GM19025 (cell line): ENCODE results near the gene EED.

Source experiments
- ATAC-seq: cut with Tn5 transposase; IDR thresholded peaks from one replicate; pipeline ENCODE4 v1.9.1; 2021; ENCODE audit warnings: mild to moderate bottlenecking, low read depth, moderate library complexity; ENCODE audit not compliant: unreplicated experiment

The EED gene

DNA sequence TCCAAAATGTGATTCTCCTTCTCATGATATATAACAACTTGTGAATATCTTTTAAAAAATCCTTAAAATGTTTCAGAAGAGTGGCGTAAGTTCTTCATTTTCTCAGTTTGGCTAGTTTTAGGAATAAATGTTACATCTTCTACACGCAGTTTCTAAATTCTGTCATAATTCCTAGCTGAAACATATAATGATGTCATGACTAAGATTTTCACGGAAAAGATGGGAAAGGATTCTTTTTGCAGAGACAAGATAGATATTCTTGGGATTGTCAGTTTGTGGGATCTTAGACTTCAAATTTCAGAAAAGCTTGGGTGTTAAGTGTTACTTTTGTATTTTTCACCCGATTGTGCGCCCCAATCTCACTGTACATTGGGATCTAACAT lies 1.7 kb downstream of the EED start:
- ATAC-seq: no peak

DNA sequence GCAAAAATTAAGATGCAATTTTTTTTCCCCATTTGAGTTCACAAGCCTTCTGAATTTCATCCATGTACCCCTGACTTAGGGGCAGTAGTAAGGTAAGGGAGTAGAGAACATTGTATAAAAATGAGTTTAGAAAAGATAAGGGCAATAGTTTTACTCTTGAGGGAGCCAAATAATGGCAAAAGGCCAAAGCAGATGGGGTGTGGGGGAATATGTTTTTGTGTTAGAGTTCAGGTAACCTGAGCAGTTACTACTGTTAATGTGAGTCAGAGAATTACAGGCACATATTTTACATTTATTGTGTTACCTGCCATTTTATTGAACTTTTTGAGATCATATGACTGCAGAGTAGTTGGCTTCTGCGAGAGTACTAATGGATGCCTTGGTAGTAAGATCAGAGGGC lies 3.1 kb downstream of the EED start:
- no peak for ATAC-seq

DNA sequence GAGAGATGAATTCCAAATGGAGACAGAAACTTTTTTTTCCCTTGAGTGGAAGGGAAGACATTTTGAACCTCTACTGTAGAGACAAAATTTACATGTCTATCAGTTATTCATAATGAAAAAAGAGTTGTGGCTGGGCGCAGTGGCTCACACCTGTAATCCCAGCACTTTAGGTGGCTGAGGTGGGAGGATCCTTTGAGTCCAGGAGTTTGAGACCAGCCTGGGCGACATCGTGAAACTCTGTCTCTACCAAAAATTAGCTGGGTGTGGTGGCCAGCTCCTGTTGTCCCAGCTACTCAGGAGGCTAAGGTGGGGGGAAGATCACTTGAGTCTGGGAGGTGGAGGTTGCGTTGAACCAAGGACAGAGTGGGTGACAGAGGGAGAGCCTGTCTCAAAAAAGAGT lies 4.1 kb downstream of the EED start:
- ATAC-seq: no peak

DNA sequence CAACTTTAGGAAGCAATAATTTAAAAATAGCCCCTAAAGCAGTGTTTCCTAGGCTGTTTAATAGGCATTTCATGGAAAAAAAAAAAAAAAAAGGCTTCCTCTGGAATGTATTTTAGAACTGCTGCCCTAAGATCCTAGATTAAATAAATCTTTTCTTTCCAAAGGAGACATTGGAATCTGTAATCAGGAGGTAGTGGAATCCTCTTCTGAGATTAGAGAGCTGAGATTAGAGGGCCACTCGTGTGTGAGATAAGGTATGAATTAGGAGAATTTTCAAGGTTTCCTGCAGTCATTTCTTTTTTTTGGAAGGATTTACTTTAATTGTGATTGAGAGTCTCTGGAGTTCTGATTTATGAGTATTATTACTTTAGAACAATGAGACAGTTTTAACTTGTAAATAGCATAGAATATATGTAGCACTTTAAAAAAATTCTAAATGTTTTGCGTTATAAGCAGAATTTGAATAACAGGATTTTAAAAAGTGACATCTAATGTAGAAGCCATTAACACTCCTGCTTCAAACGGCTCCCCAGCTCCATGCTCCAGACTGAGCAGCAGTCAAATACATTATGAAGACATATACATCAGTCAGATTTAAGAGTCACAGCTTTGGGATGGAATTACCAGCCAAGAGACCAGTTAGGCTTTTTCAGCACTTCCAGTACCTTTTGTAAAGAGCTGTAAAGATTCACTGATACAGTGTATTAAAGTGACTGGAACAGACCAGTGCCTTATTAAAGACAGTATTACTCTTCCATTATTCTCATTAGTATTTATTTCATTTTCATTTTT lies 5.0 kb downstream of the EED start:
- ATAC-seq: no peak

DNA sequence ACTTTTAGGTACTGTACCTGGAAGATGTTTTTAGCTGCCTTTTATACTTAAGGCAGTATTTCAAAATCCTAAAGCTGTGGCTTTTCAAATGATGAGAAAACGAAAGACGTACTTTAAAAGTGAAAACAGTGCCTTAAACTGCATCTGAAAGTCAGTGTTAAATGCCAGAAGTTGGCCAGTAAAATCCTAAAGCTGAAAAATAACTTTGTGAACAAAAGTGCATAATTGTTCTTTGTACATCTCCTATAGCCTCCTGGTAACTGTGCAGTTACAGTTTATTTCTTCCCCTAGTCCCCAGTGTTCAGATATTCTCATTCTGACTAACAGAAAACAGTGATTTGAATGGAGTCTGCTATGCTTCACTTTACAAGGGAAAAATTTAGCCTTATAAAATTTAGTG lies 6.8 kb downstream of the EED start:
- ATAC-seq: no peak

DNA sequence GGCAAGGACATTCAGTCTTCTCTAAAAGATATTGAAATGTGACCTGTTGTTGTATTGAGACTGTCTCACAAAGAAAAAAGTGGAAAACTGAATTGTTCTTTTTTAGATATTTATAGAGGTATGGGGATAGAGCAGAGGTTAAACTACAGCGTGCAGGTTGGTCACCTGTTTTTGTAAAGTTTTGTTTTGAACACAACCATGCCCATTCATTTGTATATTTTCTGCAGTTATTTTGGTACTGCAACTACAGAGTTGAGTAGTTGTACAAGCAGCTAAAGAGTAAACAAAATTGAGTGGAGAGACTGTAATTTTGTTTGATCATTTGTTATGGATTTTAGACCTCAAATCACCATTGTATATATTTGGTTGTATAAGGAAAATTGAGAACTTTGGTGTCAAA lies 11.3 kb downstream of the EED start:
- ATAC-seq: peak; percentile 89

DNA sequence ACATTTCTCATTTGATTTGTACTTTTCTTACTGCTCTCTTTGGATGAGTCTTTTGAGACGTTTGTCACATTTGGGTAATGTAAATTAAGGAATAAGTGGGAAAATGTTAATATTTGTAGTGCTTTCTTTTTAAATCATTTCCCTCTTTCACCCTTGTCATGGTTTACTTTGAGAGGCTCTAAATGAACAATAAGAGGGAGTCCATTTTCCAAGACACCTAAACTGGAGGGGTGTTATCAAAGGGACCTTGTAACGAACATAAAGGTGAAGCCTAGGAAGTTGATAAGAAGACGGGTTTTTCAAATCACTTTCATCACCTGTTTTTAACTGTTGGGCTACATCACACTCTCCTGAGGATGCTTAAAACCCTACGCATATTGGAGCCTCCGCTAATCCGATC lies 12.1 kb downstream of the EED start:
- ATAC-seq: no peak

DNA sequence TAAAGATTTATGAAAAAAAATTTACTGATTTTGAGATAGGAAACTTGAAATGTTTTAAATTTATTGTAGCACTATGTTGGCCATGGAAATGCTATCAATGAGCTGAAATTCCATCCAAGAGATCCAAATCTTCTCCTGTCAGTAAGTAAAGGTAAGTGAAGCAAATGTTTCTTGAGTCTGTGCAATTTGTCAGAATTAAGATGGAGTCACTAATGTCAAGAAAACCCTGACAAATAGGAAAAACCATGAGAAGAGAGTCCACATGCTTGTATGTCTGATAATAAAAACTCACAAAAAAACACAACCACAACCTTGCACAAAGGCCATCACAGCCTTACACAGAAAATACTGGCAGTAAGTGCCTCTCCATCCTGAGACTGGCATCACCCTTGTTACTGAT lies 12.9 kb downstream of the EED start:
- ATAC-seq: no peak

DNA sequence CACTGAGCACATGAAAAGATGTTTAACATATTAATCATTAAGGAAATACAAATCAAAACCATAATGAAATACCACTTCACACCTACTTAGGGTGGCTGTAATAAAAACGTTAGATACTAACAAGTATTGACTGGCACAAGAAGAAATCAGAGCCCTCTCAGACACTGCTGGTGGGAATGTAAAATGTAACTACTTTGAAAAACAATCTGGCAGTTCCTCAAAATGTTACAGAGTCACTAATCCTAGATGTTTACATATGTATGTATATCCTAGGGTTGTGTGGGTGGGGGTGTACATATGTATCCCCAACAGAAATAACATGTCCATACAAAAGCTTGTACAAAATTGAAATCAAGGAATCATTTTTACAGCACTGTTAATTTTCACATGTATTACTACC lies 15.2 kb downstream of the EED start:
- ATAC-seq: no peak

DNA sequence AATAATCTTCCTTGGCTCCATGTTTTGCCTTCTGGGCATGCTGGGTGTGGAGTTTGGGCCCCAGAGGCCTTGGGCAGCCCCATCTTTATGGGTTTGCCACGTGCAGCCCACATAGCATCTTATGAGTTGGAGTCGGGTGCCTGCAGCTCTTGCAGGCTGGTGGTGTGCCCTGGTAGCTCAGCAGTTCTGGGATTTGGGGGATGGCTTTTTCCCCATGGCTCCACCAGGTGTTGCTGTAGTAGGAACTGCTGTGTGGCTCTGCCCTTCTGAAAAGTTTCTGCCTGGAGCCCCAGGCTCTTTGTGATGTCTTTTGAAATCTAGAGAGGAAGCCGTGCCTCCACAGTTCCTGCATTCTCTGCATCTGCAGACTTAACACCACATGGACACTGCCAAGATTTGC lies 16.8 kb downstream of the EED start:
- no peak for ATAC-seq

DNA sequence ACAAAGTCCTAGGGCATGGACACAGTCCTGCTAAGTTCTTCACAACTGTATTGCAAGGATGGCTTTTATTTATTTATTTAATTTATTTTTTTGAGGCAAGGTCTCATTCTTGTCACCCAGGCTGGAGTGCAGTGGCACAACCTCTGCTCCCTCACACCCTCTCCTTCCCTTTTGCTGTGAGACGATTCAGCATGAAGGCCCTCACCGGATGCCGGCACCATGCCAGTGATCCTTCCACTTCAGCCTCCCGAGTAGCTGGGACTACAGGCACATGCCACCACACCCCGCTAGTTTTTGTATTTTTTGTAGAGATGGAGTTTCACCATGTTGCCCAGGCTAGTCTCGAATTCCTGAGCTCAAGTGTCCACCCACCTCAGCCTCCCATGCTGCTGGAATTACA lies 17.8 kb downstream of the EED start:
- ATAC-seq: no peak

DNA sequence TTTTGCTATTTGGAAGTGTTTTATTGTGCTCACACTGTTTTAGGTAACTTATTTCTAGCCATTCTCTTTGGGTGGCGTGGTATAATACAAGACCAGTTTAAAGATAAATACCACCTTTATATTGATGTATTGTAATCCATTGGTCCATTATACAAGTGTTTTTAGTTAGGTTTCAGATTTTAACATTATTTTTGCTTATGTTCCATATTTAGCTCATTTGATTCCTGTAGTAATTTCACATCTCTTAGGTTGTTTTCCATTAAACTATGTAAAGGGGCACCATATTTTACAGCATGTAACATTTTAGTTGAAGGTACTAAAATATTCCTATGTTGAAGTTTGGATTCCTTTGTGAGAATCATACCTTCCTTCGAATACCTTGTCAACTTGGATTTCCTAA lies 20.1 kb downstream of the EED start:
- ATAC-seq: no peak

DNA sequence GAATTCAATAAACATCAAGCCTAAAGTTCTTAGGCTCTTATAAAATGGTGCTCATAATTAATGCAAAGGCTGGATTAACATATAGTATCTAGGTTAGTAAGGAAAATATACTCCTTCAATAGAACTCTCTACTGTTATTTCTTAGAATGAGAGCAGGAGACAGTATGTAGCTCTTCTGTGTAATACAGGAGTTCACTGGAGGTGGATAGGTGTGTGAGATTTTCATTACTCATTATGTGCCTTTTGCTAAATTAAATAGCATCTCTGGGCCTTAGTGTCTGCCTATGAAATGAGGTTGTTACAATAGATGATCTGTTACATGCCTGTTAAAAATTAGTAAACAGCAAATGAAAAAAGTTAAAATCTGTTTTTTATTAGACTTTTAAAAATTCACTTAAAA lies 20.6 kb downstream of the EED start:
- ATAC-seq: no peak

DNA sequence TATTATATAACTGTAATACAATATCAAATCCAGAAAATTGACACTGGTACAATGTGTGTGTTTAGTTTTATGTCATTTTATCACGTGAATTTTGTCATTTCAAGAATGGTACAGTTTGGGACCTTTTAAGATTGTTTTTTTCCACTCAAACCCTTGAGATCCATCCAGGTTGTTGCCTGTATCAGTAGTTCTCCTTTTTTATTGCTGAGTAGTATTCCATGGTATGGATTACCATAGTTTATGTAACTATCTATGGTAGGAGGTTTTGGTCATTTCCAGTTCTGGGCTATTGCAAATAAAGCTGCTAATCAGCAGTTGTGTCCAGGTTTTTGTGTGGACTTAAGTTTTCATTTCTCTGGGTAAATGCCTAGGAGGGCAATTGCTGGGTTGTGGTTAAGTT lies 25.1 kb downstream of the EED start:
- no peak for ATAC-seq

DNA sequence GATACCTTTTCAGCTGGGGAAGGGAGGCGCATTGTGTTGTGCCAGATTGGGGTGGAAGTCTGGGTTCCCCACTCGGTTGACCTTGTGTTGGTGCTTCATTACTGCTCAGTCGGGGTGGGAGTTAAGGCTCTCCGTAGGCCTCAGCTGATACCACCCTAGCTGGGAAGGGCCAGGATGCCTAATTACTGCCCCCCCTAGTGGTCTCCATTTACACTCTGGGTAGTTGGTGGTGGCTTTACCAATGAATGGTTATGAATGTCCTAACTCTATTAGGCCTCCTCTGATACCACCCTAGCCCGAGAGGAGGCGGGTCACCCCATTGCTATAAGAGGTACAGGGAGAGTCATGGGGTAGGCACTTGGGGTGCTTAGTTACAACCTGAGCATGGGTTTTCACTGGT lies 29.9 kb downstream of the EED start:
- no peak for ATAC-seq

DNA sequence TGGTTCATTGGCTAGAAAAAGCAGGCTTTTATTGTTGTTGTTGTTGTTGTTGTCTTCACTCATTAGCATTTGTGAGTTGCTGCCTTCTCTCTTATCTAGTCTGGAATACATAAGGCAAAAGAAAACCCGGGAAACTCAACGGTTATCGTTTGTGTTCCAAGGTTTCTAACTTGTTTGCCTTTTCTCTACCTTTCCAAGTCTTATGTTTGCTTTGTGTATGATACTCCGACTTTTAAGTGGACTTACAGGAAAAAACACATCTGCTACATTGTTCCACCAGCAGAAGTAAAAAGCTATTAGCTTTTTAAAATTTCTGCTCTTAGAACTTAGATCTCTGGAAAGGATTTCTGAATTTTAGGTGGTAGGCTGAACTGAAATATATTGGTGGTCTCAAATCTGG lies 30.4 kb downstream of the EED start:
- ATAC-seq: no peak

DNA sequence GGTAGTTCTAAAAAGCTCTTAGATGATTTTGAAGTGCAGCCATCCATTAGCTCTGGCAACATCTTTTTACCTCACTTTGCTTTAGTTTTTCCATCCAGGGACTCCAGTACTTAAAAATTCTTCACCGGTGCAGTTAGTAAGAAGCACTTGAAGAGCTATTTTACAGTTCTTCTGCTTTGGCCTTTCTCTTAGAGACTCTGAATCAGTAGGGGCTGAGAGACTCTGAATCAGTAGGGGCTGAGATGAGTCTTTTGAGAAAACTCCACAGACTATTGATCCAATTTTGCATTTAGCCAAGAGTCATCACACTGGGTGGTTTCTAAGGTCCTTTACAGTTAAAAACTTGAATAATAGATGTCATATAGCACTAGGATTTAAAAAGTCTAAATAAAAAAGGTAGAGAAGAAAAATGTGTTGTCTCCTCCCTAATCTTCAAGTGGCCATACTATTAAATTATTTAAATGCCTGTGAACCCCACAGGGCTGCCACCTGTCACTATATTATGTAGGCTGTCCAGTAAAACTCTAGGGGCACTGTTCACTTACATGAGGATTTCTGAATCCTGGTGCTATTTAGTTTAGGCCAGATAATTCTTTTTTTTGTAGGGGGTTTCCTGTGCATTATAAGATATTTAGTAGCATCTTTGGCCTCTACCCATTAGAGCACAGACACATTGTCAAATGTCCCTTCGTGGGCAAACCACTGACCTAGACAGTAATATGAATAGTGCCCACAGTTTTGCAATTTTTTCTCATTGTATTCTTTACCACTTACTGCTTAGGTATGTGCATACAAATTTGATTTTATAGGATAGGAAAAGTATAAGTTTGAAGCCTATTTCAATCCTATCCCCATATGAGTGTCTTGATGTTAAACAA lies 31.2 kb downstream of the EED start:
- no peak for ATAC-seq

DNA sequence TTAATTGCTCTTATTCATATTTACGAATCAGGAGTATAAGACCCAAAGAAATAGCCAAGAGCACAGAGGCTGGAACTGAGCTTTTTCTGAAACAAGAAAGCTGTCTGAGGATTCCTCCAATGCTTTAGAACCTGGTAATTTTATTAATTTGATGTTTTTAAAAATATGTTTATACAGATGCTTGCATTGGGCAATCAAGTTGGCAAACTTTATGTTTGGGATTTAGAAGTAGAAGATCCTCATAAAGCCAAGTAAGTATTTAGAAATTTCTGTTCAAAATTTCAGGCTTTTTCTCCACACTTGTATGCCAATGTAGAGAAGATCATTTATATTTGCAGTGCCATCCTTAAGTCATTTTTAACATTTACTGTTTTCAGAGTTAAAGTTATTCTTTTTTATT lies 33.2 kb downstream of the EED start:
- ATAC-seq: no peak

DNA sequence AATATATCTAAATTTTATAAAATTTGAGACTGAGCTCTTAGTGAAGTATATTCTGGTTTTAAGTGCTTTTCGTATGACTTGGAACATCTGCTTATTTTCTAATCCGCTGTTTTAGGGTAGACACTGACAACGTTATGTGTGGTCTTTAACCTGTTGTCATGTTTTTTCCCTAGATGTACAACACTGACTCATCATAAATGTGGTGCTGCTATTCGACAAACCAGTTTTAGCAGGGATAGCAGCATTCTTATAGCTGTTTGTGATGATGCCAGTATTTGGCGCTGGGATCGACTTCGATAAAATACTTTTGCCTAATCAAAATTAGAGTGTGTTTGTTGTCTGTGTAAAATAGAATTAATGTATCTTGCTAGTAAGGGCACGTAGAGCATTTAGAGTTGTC lies 33.7 kb downstream of the EED start:
- ATAC-seq: no peak

DNA sequence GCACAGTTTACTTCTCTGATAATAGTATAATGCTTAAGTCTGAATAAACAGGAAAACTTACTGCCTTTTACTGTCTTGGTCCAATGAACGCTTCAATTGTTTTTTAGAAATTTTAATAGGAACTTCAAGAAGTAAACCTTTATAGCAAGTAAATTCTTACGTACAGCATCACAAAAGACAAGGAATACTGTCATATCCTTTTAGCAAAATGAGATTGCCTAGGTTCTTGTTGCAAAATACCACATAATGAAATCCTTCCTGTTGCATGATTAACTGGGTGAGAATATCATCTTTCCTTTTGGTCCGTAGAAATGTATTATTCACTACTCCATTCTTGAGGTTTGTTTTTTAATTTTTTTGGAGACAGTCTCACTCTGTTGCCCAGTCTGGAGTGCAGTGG lies 35.2 kb downstream of the EED start:
- ATAC-seq: no peak

DNA sequence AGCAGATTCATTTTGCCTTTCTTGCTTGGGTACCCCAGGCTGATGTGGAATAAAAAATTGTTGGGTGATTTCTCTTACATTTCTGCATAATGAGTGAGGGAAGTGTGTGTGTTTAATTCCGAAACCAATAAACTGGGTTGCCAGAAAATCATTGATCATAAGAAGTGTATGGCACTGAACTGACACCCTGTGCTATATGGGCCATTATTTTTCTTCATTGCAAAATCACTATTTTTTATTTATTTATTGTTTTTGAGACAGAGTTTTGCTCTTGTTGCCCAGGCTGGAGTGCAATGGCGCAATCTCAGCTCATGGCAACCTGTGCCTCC lies 42.9 kb downstream of the EED start:
- ATAC-seq: peak; percentile 23
